Ishikawa (cell line): ENCODE results near the gene NUMA1.

ENCODE experiments used
- MAX ChIP-seq: IDR thresholded peaks from 2 replicates; pipeline ENCODE4 v1.6.1; 2012
- RAD21 ChIP-seq: IDR thresholded peaks from 2 replicates; pipeline ENCODE4 v1.6.1; 2012; ENCODE audit warnings: low read depth
- TCF12 ChIP-seq: IDR thresholded peaks from 2 replicates; pipeline ENCODE4 v1.6.1; 2012; ENCODE audit warnings: low read depth
- ZBTB7A ChIP-seq: IDR thresholded peaks from 2 replicates; pipeline ENCODE4 v1.6.1; 2012; ENCODE audit warnings: low read depth
- TF ChIP-seq, protein P1 (sequence below): IDR thresholded peaks from 2 replicates; pipeline ENCODE4 v1.6.1; 2012; ENCODE audit warnings: low read depth, mild to moderate bottlenecking
- TF ChIP-seq, protein P2 (sequence below): IDR thresholded peaks from 2 replicates; pipeline ENCODE4 v1.6.1; 2012

DNA sequence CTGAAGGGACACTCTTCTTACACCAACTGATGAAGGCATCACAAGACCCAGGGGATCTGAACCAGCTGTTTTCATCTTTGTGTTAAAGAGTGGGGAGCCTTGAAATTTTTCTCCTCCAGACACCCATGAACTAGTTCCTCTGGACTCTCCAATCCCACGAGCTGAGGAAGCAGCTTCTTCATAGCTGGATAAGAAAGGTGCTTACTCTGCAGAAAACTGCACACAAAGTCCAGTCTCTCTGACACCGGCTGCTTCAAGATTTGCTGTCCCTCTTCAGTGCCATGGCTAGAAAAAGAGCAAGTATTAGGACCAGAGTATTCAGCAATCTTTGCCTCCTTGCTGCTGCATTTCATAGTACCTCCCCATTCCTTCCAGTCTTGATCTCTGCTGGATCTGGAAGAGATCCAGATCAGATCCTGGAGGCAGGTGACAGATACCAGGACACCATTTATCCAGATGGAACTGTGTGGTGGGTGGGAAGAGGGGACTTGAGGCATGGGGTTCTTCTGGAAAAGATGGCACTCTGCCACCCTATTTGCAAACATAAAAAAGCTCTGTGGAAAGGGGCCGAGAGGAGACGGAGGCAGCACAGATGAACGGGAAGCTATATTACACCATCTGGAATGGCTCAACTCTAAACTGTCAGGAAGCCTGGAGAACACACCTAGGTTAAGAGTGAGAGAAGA, 56.1 kb downstream of the NUMA1 start:
- TF ChIP-seq RAD21 (no peak), ZBTB7A (no peak), TCF12 (no peak), MAX (no peak)
- TF ChIP-seq, protein P1, sequence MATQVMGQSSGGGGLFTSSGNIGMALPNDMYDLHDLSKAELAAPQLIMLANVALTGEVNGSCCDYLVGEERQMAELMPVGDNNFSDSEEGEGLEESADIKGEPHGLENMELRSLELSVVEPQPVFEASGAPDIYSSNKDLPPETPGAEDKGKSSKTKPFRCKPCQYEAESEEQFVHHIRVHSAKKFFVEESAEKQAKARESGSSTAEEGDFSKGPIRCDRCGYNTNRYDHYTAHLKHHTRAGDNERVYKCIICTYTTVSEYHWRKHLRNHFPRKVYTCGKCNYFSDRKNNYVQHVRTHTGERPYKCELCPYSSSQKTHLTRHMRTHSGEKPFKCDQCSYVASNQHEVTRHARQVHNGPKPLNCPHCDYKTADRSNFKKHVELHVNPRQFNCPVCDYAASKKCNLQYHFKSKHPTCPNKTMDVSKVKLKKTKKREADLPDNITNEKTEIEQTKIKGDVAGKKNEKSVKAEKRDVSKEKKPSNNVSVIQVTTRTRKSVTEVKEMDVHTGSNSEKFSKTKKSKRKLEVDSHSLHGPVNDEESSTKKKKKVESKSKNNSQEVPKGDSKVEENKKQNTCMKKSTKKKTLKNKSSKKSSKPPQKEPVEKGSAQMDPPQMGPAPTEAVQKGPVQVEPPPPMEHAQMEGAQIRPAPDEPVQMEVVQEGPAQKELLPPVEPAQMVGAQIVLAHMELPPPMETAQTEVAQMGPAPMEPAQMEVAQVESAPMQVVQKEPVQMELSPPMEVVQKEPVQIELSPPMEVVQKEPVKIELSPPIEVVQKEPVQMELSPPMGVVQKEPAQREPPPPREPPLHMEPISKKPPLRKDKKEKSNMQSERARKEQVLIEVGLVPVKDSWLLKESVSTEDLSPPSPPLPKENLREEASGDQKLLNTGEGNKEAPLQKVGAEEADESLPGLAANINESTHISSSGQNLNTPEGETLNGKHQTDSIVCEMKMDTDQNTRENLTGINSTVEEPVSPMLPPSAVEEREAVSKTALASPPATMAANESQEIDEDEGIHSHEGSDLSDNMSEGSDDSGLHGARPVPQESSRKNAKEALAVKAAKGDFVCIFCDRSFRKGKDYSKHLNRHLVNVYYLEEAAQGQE = no peak
- TF ChIP-seq, protein P2, sequence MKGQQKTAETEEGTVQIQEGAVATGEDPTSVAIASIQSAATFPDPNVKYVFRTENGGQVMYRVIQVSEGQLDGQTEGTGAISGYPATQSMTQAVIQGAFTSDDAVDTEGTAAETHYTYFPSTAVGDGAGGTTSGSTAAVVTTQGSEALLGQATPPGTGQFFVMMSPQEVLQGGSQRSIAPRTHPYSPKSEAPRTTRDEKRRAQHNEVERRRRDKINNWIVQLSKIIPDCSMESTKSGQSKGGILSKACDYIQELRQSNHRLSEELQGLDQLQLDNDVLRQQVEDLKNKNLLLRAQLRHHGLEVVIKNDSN = no peak
